SK-N-MC (cell line): ENCODE results near the gene THADA.

Experiments
- DNase-seq: peaks from one replicate; pipeline ENCODE4 v3.0.0-alpha.2; 2011; ENCODE audit warnings: low read depth, low spot score
- H3K27ac ChIP-seq: fragments of 200-600 bp; sonication (generic); 2 replicates; pipeline ENCODE4 v1.5.1; 2016; ENCODE audit warnings: mixed run types
- H3K36me3 ChIP-seq: fragments of 200-600 bp; sonication (generic); 2 replicates; pipeline ENCODE4 v1.6.1; 2017; ENCODE audit warnings: antibody characterized with exemption, low read length, mixed read lengths; ENCODE audit not compliant: insufficient read depth
- H3K4me3 ChIP-seq: fragments of 200-600 bp; sonication (generic); 2 replicates; pipeline ENCODE4 v1.5.1; 2016
- H3K9ac ChIP-seq: fragments of 200-600 bp; sonication (generic); 2 replicates; pipeline ENCODE4 v1.8.0; 2017; ENCODE audit warnings: mixed run types, mixed read lengths; ENCODE audit not compliant: insufficient read length
- H3K9me3 ChIP-seq: fragments of 200-600 bp; sonication (generic); 2 replicates; pipeline ENCODE4 v1.6.1; 2017; ENCODE audit warnings: low read depth, mild to moderate bottlenecking, antibody characterized with exemption, low read length, moderate library complexity, mixed read lengths
- EZH2 ChIP-seq: fragments of 200-600 bp; sonication (generic); IDR thresholded peaks from one replicate; pipeline ENCODE4 v1.6.1; 2017; ENCODE audit warnings: antibody characterized with exemption
- FOXP2 ChIP-seq: optimal IDR thresholded peaks from 2 replicates; pipeline ENCODE3; 2011; ENCODE audit warnings: mild to moderate bottlenecking, moderate library complexity; ENCODE audit not compliant: insufficient read depth; ENCODE audit errors: extremely low read length, control extremely low read depth
- POLR2AphosphoS5 ChIP-seq: IDR thresholded peaks from 2 replicates; pipeline ENCODE4 v1.6.1; 2012; ENCODE audit warnings: mild to moderate bottlenecking, low read depth, low read length, borderline replicate concordance

The THADA gene

DNA sequence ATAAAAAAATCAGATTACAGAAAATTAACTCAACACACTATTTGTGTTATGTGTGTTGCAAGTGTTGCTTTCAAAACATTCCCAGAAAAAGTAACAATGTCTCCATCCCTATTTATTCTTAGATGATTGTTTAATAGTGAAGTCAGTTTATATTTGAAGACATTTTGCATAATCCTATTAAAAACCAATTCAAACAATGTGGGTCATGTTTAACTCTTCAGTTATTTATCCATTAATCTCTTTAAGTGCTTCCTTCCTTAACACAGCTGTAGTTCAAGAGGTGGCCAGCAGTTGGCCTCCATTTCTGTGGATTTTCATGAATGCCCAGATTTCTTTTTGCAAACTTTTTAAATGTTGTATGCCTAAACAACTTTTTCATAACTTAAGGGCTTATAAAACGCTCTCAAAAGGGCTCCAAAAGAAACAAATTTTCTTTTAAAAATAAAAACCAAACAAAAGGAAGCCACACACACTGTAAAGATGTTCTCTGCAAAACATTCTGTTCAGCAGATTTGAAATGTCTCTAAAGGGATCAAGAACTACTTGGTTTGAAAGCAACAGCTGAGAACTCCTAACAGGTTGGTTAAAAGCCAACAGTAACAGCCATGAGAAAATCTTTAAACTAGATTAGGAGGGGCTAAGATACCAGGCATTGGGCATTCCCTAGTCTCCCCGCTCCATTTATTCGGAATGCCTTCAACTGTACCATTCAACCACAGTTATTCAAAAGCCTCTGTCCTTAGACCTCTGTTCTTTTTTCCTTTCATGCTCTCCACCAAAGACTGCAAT, 71.5 kb downstream of the THADA start:
- peaks cover 13% of the 10 kb centered on the region; the same call in 1 of the 2 replicates for H3K36me3 ChIP-seq
- H3K9me3 ChIP-seq, result 0 out of 2 replicates have a peak, but pooled peaks cover 2% of the 10 kb centered on the region
- no peak for DNase-seq
- no peak overlapping the region for H3K4me3 ChIP-seq
- no peak overlapping the region for H3K9ac ChIP-seq
- no peak overlapping the region; the same call in 1 of the 2 replicates for H3K27ac ChIP-seq
- TF ChIP-seq EZH2, result no peak
- no peak for TF ChIP-seq FOXP2
- TF ChIP-seq POLR2AphosphoS5, result no peak

GRCh38 chr2:43522177-43522576, 73.7 kb downstream of the THADA start:
- Histone ChIP-seq H3K27ac (no peak overlapping the region), H3K9me3 (0 out of 2 replicates have a peak, but pooled peaks cover 2% of the 10 kb centered on the region), H3K4me3 (no peak overlapping the region), H3K36me3 (peaks cover 13% of the 10 kb centered on the region; the same call in 1 of the 2 replicates), H3K9ac (no peak overlapping the region)
- TF ChIP-seq POLR2AphosphoS5, result no peak
- DNase-seq, result no peak

DNA sequence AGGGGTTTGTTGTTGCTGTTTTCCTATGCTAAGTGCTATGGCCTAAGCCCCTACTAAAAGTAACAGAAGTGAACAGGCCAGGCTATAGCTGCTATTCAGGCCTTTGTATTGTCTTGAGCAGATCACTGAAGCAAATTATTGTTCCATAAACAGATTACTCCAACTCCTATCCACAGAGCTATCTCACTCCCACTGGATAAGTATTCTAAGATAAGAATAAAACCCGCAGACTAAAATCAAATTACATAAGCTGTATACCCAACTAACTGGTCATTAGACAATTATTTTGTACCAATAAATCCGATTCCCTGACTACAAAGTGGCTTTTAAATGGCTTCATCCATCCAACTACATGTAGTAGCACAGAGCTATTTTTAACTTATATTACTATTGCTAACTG, 74.3 kb downstream of the THADA start:
- no peak for TF ChIP-seq POLR2AphosphoS5
- TF ChIP-seq FOXP2, result no peak
- no peak for TF ChIP-seq EZH2
- Histone ChIP-seq H3K4me3 (no peak overlapping the region), H3K9me3 (0 out of 2 replicates have a peak, but pooled peaks cover 2% of the 10 kb centered on the region), H3K27ac (no peak overlapping the region), H3K9ac (no peak overlapping the region), H3K36me3 (peaks cover 13% of the 10 kb centered on the region; the same call in 1 of the 2 replicates)
- no peak for DNase-seq

DNA sequence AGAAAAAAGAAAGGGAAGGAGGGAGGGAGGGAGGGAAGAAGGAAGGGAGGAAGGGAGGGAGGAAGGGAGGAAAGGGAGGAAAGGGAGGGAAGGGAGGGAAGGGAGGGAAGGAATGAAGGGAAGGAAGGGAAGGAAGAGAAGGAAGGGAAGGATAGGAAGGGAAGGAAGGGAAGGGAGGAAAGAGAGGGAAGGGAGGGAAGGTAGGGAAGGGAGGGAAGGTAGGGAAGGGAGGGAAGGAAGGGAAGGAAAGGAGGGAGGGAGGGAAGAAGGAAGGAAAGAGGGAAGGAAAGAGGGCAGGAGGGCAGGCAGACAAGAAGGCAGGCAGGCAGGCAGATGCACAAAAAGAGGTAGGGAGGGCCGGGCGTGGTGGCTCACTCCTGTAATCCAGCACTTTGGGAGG, 74.9 kb downstream of the THADA start:
- Histone ChIP-seq H3K4me3 (no peak overlapping the region), H3K36me3 (peaks cover 7% of the 10 kb centered on the region; the same call in 1 of the 2 replicates), H3K27ac (no peak overlapping the region), H3K9ac (no peak overlapping the region), H3K9me3 (0 out of 2 replicates have a peak, but pooled peaks cover 2% of the 10 kb centered on the region)
- DNase-seq, result no peak
- TF ChIP-seq EZH2 (no peak), FOXP2 (no peak), POLR2AphosphoS5 (no peak)

GRCh38 chr2:43519643-43520221, 76.1 kb downstream of the THADA start:
- H3K4me3 ChIP-seq, result no peak overlapping the region
- no peak for DNase-seq
- H3K27ac ChIP-seq, result no peak overlapping the region
- no peaks in the 10 kb centered on the region for H3K9me3 ChIP-seq
- TF ChIP-seq POLR2AphosphoS5 (no peak), FOXP2 (no peak), EZH2 (no peak)
- no peaks in the 10 kb centered on the region for H3K36me3 ChIP-seq
- no peak overlapping the region for H3K9ac ChIP-seq

DNA sequence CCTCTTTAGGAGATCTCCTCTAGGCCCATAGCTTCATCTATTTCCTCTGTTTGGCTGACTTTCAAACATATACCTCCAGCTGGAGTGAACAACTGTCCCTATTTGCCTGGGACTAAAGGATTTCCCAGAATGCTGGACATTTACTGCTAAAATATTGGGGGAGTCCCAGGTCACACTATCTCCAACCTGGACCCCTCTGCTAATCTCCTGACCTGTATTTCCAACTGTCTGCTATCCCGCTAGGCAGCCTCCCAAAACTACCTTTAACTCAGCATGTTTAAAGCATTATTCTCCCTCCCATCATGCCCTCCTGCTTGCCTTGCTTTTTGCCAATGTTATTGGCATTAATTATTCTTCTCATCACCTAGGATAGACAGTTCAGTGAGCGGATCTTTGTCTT, 77.1 kb downstream of the THADA start:
- no peak for DNase-seq
- Histone ChIP-seq H3K36me3 (no peaks in the 10 kb centered on the region), H3K4me3 (no peak overlapping the region), H3K9ac (no peak overlapping the region), H3K27ac (no peak overlapping the region), H3K9me3 (no peaks in the 10 kb centered on the region)
- TF ChIP-seq EZH2, result no peak
- no peak for TF ChIP-seq POLR2AphosphoS5
- no peak for TF ChIP-seq FOXP2

DNA sequence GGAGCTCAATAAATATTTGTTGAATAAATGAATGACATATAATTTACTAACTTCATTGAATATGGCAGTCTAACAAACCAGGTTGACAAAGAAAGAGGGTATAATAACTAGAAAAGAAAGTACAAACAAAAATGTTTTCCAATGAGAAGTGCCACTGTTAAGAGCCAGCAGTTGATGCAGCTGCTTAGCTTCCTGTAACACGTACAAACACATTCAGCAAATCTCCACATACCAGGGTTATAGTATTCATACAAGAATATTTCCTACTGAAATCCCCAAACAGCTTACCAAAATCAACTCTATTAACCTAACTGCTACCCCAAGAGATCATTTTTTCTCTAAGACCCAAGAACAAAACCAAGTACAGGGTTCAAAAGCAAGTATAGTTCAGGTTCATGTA, 77.7 kb downstream of the THADA start:
- Histone ChIP-seq H3K4me3 (no peak overlapping the region), H3K9ac (no peak overlapping the region), H3K27ac (no peak overlapping the region), H3K36me3 (no peaks in the 10 kb centered on the region), H3K9me3 (no peaks in the 10 kb centered on the region)
- no peak for DNase-seq
- no peak for TF ChIP-seq EZH2
- TF ChIP-seq POLR2AphosphoS5, result no peak
- no peak for TF ChIP-seq FOXP2

GRCh38 chr2:43515807-43516497, 79.9 kb downstream of the THADA start:
- Histone ChIP-seq H3K27ac (no peak overlapping the region), H3K9ac (no peak overlapping the region), H3K4me3 (no peak overlapping the region), H3K36me3 (peaks cover 5% of the 10 kb centered on the region; the same call in 1 of the 2 replicates), H3K9me3 (no peaks in the 10 kb centered on the region)
- DNase-seq, result no peak
- no peak for TF ChIP-seq FOXP2
